Measurements from ENCODE around the gene TMEM145.
"Not testable (repeated sequence)": the region's sequence is repeated elsewhere in the genome, so short reads cannot be mapped to it uniquely, and the experiment has no call there.

TMEM145 gene

GRCh38 chr19:42339126-42339860, 26.2 kb downstream of the TMEM145 start:
- DNase-seq: not testable (repeated sequence)

GRCh38 chr19:42339922-42340321, 26.8 kb downstream of the TMEM145 start:
- DNase-seq: not testable (repeated sequence)

- DNase-seq: no peak
These were observed 30.4 kb downstream of the TMEM145 start for GRCh38 chr19:42343344-42344110.

GRCh38 chr19:42344336-42344893, 31.3 kb downstream of the TMEM145 start:
- no peak for DNase-seq

- DNase-seq: no peak
These were observed 32.2 kb downstream of the TMEM145 start for GRCh38 chr19:42345191-42345812.

- no peak for DNase-seq
These were observed 35.1 kb downstream of the TMEM145 start for GRCh38 chr19:42348211-42348610.

GRCh38 chr19:42349378-42350107, 36.4 kb downstream of the TMEM145 start:
- no peak for DNase-seq

GRCh38 chr19:42350417-42350816, 37.3 kb downstream of the TMEM145 start:
- no peak for DNase-seq

- no peak for DNase-seq
These were observed 38.1 kb downstream of the TMEM145 start for GRCh38 chr19:42351079-42351735.

GRCh38 chr19:42352301-42353259, 39.5 kb downstream of the TMEM145 start:
- peak; percentile 47 for DNase-seq

- no peak for DNase-seq
These were observed 40.4 kb downstream of the TMEM145 start for GRCh38 chr19:42353341-42354015.

- no peak for DNase-seq
These were observed 42.8 kb downstream of the TMEM145 start for GRCh38 chr19:42355896-42356295.

GRCh38 chr19:42356686-42357085, 43.6 kb downstream of the TMEM145 start:
- no peak for DNase-seq

GRCh38 chr19:42357290-42357689, 44.2 kb downstream of the TMEM145 start:
- DNase-seq: no peak

- DNase-seq: no peak
These were observed 47.9 kb downstream of the TMEM145 start for GRCh38 chr19:42360787-42361544.

GRCh38 chr19:42361545-42361910, 48.4 kb downstream of the TMEM145 start:
- no peak for DNase-seq

- DNase-seq: no peak
These were observed 49.2 kb downstream of the TMEM145 start for GRCh38 chr19:42362342-42362741.

- DNase-seq: no peak
These were observed 49.9 kb downstream of the TMEM145 start for GRCh38 chr19:42362891-42363440.

- no peak for DNase-seq
These were observed 50.7 kb downstream of the TMEM145 start for GRCh38 chr19:42363614-42364346.
